Dermis microvascular lymphatic vessel endothelial cell (primary cell): ENCODE results near the gene TMEM89. TPM values are rescaled to one million over a fixed set of nuclear protein-coding genes. Genes with fewer than 3 reads are reported as not detected.

Source experiments
- DNase-seq, 2 donors: peaks; one replicate each; pipeline versions ENCODE4 v3.0.0 to v3.0.0-alpha.2; 2010; ENCODE audit warnings: low read depth in 2 of 2
- total RNA-seq: library from RNA; depleted of rRNA; stranded (reverse); fragments of >200 nt; gene quantifications from 2 replicates; pipeline ENCODE4 v1.2.1, GENCODE V29; 2014

The TMEM89 gene
- total RNA-seq, 1 donor from 2014 or later, result 0.13 TPM

DNA sequence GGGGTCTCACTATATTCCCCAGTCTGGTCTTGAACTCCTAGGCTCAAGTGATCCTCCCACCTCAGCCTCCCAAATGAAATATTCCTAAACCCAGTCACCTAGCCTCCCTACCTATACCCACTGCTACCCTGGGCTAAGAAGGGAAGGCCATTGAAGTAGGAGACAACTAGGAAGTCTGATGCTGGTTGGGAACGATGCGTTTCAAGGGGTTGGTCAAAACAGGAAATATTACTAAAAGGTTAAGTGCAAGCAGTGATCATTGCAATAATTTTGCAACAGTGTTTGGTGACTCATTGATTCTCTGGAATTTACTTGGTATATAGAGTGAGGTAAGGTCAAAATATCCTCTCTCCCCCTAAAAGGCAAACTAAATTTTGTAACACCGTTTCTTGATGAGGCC, 7.5 kb downstream of the TMEM89 start:
- DNase-seq, result peak in 1 of 2 donors; percentile 33

DNA sequence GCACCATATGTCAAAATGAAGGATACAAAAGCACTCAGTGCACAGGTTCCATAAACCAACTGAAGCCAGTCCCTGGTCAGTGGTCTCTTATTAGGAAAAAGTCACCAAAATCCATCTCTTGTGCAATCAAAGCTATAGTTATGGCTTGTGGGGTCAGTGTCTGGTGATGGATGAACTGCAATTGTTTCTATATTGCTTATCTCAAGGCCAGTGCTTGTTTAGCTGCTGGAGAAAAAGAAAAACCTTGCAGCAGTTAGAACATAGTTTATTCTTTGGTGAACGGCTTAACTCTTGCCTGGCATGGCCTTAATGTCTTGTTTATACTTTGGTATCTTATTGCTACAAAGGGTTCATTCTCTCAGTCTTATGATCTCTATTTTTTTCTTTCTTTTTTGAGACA, 9.3 kb downstream of the TMEM89 start:
- no peak for DNase-seq

DNA sequence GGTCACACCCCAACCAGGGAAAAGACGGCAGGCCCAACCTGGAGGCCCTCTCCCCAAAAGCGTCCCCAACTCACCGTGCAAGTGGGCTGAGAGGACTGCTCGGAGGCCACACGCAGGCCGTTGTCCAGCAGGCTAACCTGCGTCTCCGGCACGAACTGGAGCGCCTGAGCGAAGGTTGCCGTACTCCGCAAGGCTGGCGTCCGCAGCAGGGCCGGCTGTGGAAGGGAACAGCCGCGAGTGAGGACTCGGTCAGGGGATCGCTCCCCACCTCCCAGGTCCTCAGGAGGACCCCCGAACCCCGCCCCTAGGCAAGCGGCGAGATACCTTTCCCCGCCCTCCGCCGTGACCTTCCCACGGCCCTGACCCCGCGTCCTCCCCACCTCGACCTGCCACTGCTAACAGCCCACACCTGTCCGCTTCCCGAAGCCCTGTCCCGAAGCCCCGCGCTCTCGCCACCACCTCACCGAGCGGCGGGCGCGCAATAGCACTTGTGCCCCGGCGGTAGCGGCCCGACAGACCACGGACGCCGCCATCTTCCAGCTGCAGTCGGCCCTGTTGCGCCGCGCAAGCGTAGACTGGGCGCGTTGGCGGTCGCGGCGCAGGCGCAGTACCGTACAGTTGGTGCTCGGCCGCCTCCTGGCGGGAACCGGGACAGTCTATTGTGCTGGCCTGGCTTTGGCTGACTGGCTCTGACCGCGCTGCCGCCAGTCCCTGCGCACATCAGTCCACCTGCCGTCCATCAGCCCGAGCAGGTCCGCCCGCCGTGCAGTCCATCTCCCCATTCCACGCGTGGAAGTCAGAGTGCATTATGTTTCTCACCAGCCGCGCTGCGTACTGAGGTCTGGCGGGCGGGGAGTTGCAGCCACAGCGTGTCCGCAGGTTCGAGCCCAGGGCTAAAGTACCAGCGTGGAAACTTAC, 12.2 kb downstream of the TMEM89 start, which contains the start of gene UQCRC1:
Gene UQCRC1, minus strand, starts transcription at position 559 of the 918 bp plus-strand sequence. Its CDS starts 26 bp downstream, at position 533.
- peak; percentile 89 to 94 for DNase-seq

- peak in 1 of 2 donors; percentile 31 for DNase-seq
Measured at GRCh38 chr3:48607519-48607918, 14.1 kb downstream of the TMEM89 start.

- no peak for DNase-seq
Measured at GRCh38 chr3:48601622-48601994, 20.0 kb downstream of the TMEM89 start.

DNA sequence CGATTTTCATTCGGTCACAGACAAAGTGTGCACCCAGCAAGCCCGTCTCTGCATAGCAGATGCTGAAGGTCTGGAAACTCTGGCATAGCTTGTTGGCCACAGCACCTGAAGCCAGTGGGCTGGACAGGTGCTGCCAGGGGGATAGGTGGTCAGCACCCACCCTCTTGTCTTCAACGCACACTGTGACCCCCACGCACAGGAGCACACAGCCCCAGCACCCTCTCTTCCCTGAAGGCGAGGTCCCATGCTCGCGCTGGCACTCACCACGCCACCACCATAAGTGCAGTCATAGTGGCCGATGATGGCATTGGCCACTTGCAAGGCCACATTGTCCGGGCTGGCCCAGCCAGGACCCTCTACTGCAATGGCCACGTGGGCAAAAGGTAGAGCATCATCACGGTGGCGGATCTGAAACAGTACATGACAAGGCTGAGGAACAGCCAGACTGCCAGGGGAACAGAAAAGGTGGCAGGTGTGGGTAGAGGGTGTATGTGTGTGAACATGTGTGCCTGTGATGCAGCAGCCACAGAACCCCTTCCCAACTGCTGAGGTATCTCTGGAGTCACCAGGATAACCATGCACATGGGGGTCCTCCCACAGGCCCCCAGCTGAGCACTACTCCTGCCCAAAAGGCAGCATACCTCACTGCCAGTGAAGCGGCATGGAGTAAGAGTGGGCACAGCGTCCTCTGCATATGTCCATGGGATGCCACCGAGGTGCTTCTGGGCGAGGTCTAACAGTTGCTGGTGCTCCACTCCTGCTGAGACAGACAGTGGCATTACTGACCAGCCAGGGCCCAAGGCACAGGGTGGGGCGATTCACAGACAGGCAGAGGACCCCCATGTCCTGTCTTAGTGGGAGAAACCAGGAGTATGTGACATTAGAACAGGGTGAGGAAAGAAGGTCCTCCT, 20.6 kb downstream of the TMEM89 start:
- DNase-seq, result no peak

DNA sequence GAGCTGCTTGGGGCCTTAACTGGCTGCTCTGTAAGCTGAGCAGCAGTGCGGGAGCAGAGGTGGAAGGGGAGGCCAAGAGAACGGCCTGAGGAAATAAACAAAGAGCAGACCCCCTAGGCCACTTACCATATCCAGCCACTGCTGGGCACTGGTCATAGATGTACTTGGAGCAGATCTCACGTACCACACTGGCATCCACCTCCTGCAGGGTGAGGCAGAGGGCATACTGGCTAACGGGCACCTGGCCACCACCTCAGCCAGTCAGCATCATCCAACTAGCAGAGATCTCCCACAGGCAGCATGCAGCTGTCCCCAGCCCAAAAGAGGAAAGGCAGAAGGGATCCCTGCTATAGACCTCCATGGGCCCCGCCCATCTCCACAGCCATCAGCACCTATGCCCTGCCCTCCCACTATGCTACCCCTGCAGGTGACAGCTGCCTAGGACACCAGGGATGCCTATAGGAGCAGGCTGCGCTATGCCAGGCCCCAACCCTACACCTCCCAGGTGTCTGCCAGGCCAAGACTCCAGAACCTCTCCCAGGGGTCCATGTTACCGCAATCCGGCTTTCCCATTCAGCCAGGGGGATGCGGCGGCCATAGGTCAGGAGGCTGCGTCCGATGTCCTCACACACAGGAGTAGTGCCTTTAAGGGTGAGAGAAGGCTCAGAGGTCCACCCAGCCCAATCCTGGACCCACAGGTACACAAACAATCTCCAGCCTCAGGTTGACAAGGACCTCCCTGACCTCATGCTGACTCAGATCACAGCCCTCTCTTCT, 21.9 kb downstream of the TMEM89 start:
- no peak for DNase-seq

DNA sequence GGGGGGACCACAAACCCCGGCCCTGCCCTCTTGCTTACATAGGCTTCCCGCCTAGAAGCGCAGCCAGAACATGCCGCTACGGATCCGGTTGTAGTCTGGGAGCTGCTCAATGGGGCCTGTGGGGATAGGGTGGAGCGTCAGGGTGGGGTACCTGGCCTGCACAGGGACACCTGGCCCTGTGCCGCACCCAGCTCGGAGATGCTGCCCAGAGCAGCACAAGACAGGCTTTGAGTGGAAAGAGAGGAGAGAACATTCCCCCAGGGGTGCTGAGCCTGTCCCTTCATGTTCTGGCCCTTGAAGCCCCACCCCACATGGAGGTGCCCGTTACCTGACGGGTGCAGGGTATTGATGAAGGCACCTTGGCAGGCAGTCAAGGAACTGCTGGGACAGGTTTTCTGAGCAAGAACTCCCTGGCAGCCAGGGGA, 22.5 kb downstream of the TMEM89 start:
- no peak for DNase-seq

DNA sequence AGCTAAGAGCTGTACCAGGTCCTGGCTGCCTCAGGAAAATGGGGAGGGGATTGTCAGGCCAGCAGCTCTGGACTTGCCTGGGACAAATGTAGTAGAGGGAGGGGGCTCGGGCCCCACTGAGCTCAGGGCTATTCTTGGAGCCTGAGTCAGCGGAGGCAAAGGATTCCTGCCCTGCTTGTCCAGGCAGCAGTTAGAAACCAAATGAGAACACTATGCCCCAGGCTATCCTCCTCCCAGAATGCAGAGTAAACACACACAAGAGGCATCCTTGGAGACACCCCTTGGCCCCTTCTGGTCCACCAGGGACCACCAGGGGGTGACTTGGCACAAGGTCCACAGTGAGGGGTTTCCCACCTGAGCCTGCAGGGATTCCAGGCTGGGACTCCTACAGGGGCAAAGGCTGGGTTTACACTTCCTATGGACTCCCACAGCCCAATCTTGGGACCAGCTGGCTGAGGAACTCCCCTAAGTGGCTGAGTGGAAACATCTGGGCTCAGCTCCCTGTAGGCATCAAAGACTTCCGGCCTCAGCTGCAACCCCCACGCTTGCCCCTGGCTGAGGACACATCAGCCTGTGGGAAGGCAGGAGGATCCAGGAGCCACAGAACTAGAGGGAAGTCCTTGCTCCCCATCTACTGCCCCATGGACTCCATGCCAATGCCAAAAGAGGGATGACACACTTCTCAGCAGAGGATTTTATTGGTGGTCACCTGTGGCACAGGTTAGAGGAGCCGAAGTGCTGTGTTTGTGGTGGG, 23.1 kb downstream of the TMEM89 start:
- no peak for DNase-seq

DNA sequence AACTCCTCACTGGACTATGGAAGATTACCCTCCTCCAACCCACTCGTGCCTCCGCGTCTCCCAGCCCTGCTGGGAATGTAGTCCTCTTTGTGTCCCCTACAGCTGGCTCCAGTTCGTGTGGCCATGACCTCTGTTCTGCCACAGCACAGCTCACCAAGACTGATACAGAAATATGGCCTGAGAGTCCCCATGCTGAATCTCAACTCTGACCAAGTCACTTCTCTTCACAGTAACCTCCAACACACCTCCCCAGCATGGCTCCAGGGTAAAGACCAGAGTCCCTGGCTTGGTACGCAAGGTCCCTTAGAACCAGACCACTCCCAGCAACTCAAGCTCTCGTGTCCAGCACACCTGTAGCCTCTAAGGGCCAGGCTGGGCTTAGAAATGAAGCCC, 24.2 kb downstream of the TMEM89 start:
- DNase-seq, result no peak

DNA sequence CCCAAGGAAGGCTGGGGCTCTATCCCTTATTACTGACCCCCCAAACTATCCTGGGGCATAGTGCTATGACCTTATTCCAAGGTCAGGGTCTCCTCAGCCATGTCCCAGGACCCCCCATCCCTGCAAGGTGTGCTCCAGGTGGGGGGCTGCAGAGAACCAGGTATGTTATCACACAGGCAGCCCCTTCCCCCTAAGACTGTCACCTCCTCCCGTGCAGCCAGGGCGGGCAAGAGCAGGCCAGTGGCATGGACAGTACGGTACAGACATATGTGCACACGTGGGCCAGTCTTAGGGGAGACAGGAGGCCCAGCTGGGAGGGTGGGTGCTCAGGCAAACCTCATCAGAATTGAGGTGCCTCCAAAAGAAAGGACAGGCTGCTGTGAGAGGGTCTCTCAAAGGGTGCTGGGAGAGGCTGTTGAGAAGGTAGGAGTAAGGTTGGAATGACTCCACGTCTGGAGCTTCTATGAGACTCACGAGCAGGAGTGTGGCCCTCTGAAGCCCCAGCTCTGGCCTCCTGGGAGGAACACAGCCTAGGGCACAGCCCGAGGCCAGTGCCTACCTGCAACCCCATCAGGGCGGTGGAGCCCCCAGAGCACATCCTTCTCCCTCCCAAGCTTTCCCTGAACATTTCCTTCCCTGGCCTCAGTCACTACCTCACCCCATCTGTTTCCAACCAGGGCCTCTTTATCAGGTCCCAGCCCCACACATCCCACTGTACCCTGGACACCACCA, 24.7 kb downstream of the TMEM89 start:
- no peak for DNase-seq

DNA sequence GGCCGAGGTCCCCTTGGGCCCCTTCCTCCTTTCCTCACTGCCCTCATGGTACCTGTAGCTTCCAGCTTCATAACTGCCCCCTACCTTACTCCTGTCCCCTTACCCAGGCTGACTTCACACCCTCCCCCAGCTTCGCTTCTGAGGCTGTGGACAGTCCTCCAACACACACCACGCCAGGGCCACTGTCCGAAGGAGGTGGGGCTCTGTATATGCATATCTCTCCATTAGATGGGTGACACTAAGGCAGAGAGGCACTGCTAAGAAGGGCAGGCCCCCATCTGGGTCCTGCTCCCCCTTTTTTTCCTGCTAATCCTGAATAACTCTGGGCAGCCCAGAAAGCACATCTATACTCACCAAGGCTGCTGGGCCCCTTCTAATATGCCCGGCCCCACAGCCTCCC, 25.4 kb downstream of the TMEM89 start:
- DNase-seq, result no peak

DNA sequence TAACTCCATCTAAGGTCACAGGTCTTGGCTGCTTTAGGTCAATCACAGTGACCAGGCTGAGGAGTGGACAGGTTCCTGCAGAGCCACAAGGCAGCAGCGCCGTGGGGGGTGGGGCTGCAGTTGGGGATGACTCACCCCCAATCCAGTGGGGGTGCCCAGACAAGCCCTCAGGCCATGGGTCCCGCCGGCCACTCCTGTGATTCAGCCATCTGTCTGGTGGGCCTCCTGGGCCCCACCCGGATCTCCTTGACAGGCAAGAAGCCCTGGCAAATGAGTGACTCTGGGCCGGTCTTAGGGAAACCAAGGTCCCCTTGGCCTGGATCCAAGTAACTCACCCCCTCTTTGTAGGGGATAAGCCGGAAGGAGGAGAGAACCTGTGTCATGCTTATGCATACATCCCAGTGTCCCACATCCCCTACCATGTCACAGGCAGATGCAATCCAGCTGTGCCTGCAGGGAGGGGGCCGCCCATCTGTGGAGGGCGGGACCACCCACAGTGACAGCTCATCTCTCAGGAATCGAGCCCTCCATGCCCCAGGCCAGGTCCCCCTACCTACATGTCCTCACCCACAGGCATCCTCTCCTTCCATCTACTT, 25.9 kb downstream of the TMEM89 start:
- peak in 1 of 2 donors; percentile 43 for DNase-seq

GRCh38 chr3:48595075-48595525, 26.5 kb downstream of the TMEM89 start, which contains the start of gene COL7A1:
Gene COL7A1, minus strand, starts transcription at chr3:48595329. Its CDS starts 170 bp downstream, at chr3:48595159.
- DNase-seq, result no peak

DNA sequence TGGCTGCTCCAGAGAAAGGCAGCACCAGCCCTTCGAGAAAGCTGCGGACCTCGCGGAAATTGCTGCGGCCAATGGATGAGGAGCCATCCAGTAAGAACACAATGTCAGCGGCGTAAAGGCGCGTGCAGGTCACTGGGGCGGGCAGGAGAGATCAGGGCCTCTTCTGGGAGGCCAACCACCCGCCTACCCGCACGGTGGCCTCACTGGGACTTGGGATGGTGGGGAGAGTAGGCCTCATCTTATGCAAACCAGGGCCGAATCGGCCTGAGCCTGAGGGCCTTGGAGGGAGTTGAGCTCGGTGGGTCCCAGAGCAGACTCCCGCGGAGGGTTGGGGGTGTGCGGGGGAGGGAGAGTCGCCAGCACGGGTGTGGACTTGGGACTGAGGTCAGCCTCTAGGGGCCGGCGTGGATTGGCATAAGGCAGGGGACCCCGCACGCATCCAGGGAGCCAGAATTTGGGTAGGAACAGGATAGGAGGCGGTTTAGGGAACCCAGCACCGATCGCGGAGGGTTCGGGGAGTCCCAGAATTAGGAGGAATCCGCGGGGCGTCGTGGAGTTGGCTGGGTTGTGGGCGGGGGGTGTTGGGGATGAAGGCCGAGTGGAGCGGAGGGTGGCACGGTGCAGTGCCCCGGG, 27.0 kb downstream of the TMEM89 start:
- no peak for DNase-seq

DNA sequence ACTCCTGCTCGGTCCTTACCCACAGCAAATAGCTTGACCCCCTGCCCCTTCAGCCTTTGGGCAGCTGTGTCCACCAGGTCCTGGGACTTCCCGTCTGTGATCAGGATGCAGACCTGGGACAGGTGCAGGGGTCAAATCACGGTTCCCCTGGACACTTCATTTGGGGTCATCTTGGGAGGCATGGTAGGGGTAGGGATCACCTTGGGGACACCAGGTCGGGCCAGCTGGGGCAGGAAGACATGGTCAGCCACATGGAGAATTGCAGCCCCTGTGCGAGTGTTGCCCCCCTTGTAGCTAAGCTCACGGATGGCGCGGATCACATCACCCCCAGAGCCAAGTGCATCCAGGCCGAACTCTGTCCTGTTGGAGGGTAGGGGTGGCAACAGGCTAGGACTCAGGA, 28.2 kb downstream of the TMEM89 start:
- no peak for DNase-seq

DNA sequence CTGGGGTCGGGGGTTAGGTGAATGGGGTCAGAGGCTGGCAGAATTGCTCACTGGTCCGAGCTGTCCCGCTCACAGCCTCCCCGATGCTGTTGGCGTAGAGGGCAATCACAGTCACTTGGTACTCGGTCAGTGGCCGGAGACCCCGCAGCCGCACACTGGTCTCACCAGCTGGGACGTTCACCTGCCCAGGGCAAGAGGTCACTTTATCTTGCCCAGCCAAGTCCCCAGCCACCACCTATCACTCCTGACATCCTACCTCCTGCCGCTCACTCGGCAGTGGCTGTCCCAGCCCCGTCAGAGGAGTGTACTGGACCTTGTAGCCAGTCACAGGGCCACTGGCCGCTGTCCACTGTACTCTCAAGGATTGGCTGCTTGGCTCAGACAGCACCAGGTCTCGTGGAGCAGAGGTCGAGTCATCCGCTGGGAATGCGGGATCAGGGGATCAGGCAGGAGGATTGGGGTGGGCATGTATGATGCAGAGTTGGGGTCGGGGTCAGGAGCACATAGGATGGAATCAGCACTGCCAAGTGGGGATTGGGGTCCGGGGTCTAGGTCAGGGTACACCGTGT, 29.0 kb downstream of the TMEM89 start:
- no peak for DNase-seq

- DNase-seq, result no peak
Measured at GRCh38 chr3:48591886-48592518, 29.6 kb downstream of the TMEM89 start.
